SK-N-SH (cell line): ENCODE results near the gene PES1. TPM values are rescaled to one million over a fixed set of nuclear protein-coding genes. Genes with fewer than 3 reads are reported as not detected.

ENCODE experiments used
- CTCF ChIA-PET: fragments of 300-600, 350-600 bp; formaldehyde crosslinking; extraction: SDS; loops from one replicate; lab custom pipeline; 2021; lab: Yijun Ruan, JAX
- POLR2A ChIA-PET: fragments of 350-600 bp; sonication (Branson Sonifier 250); formaldehyde crosslinking; extraction: SDS; loops from one replicate; lab custom pipeline; 2020; ENCODE audit warnings: antibody characterized with exemption, inconsistent platforms; lab: Yijun Ruan, JAX
- DNase-seq: peaks from one replicate; pipeline ENCODE4 v3.0.0; 2012
- H2AFZ ChIP-seq: fragments of 200-600 bp; sonication (generic); 2 replicates; pipeline ENCODE4 v1.8.1; 2016; ENCODE audit warnings: antibody characterized with exemption, mild to moderate bottlenecking, low read depth
- H3F3A ChIP-seq: fragments of 200-600 bp; sonication (generic); replicated peaks from 2 replicates; pipeline ENCODE3; 2016; ENCODE audit warnings: antibody characterized with exemption, mild to moderate bottlenecking; ENCODE audit not compliant: insufficient read depth
- H3K27ac ChIP-seq, 2 experiments: fragments of 200-500 bp in 1 of 2; fragments of 200-600 bp in 1 of 2; sonication (Bioruptor generic) in 1 of 2; sonication (generic), shearing (Covaris generic) in 1 of 2; 2 replicates each; pipeline versions ENCODE4 v1.5.1 to v1.6.1; 2014 to 2016; ENCODE audit warnings: low read depth in 2 of 2, inconsistent platforms in 1 of 2, low read length in 1 of 2, mild to moderate bottlenecking in 1 of 2, mixed read lengths in 1 of 2
- H3K27me3 ChIP-seq: fragments of 200-600 bp; sonication (generic), shearing (Covaris generic); 2 replicates; pipeline ENCODE4 v1.6.1; 2016; ENCODE audit warnings: mixed run types; ENCODE audit not compliant: insufficient read depth
- H3K36me3 ChIP-seq, 2 experiments: fragments of 200-500 bp in 1 of 2; fragments of 200-600 bp in 1 of 2; sonication (Bioruptor generic) in 1 of 2; sonication (generic) in 1 of 2; replicated peaks in 1 of 2; 2 replicates each; pipeline versions ENCODE3 to v1.5.1; 2014 to 2016; ENCODE audit warnings: low read length in 1 of 2, mild to moderate bottlenecking in 1 of 2; ENCODE audit not compliant: insufficient read depth in 2 of 2, control insufficient read depth in 1 of 2
- H3K4me1 ChIP-seq, 2 experiments: fragments of 200-500 bp in 1 of 2; fragments of 200-600 bp in 1 of 2; sonication (Bioruptor generic) in 1 of 2; sonication (generic), shearing (Covaris generic) in 1 of 2; 2 replicates each; pipeline versions ENCODE4 v1.5.1 to v1.6.1; 2014 to 2016; ENCODE audit warnings: low read depth in 1 of 2, low read length in 1 of 2, mixed run types in 1 of 2; ENCODE audit not compliant: insufficient read depth in 2 of 2, control insufficient read depth in 1 of 2
- H3K4me2 ChIP-seq: fragments of 200-600 bp; sonication (generic), shearing (Covaris generic); 2 replicates; pipeline ENCODE4 v1.6.1; 2017; ENCODE audit warnings: mixed run types
- H3K4me3 ChIP-seq, 2 experiments: fragments of 200-500 bp in 1 of 2; fragments of 200-600 bp in 1 of 2; sonication (Bioruptor generic) in 1 of 2; sonication (generic), shearing (Covaris generic) in 1 of 2; 2 replicates each; pipeline versions ENCODE4 v1.5.1 to v1.8.1; 2014 to 2016; ENCODE audit warnings: low read depth in 2 of 2, inconsistent platforms in 1 of 2, low read length in 1 of 2, mild to moderate bottlenecking in 1 of 2, mixed read lengths in 1 of 2, moderate library complexity in 1 of 2
- H3K79me2 ChIP-seq: fragments of 200-600 bp; sonication (generic); 2 replicates; pipeline ENCODE4 v1.8.1; 2017; ENCODE audit warnings: mild to moderate bottlenecking; ENCODE audit not compliant: insufficient read depth
- H3K9ac ChIP-seq: fragments of 200-600 bp; sonication (generic); 2 replicates; pipeline ENCODE4 v1.6.1; 2017; ENCODE audit warnings: mixed run types
- H3K9me2 ChIP-seq: fragments of 200-600 bp; sonication (generic); 2 replicates; pipeline ENCODE4 v1.6.1; 2017; ENCODE audit warnings: mixed run types
- H3K9me3 ChIP-seq: fragments of 200-600 bp; sonication (generic); 2 replicates; pipeline ENCODE4 v1.6.1; 2017; ENCODE audit warnings: mixed run types, mild to moderate bottlenecking, moderate library complexity
- H4K20me1 ChIP-seq: fragments of 200-600 bp; sonication (generic); 2 replicates; pipeline ENCODE4 v1.6.1; 2017; ENCODE audit warnings: mild to moderate bottlenecking, mixed run types; ENCODE audit not compliant: insufficient read depth
- CHD2 ChIP-seq: fragments of 150-350 bp; IDR thresholded peaks from 2 replicates; pipeline ENCODE4 v1.6.1; 2018; ENCODE audit warnings: low read length; ENCODE audit not compliant: partially characterized antibody
- EZH2phosphoT487 ChIP-seq: fragments of 200-600 bp; sonication (generic); IDR thresholded peaks from 2 replicates; pipeline ENCODE4 v1.6.1; 2017; ENCODE audit warnings: low read depth, mixed run types, mild to moderate bottlenecking, antibody characterized with exemption, moderate library complexity, borderline replicate concordance
- FOXJ3 ChIP-seq: sonication (generic); formaldehyde crosslinking; IDR thresholded peaks from 2 replicates; pipeline ENCODE4 v1.5.1; 2020; ENCODE audit warnings: mild to moderate bottlenecking, missing genetic modification reagents
- GABPA ChIP-seq: IDR thresholded peaks from 2 replicates; pipeline ENCODE4 v1.4.0; 2012; ENCODE audit warnings: low read depth, mild to moderate bottlenecking
- GATA2 ChIP-seq: sonication (generic); formaldehyde crosslinking; IDR thresholded peaks from 2 replicates; pipeline ENCODE4 v1.5.0; 2020; ENCODE audit warnings: mild to moderate bottlenecking, missing genetic modification reagents
- IRF3 ChIP-seq: fragments of 150-350 bp; IDR thresholded peaks from 2 replicates; pipeline ENCODE4 v1.6.1; 2016; ENCODE audit warnings: mild to moderate bottlenecking, low read depth, low read length
- MXI1 ChIP-seq: IDR thresholded peaks from 2 replicates; pipeline ENCODE4 v1.6.1; 2012; ENCODE audit warnings: mild to moderate bottlenecking, low read depth, low read length, improper control_type of control experiment
- NFIC ChIP-seq: IDR thresholded peaks from 2 replicates; pipeline ENCODE4 v1.4.0; 2012; ENCODE audit warnings: borderline replicate concordance
- RCOR1 ChIP-seq: fragments of 150-350 bp; IDR thresholded peaks from 2 replicates; pipeline ENCODE4 v1.6.1; 2017; ENCODE audit warnings: antibody characterized with exemption, low read length
- RFX5 ChIP-seq: IDR thresholded peaks from 2 replicates; pipeline ENCODE4 v1.6.1; 2012; ENCODE audit warnings: mild to moderate bottlenecking, improper control_type of control experiment, low read length
- RXRA ChIP-seq: IDR thresholded peaks from 2 replicates; pipeline ENCODE4 v1.4.0; 2012; ENCODE audit warnings: low read depth, mild to moderate bottlenecking, borderline replicate concordance
- TCF12 ChIP-seq: IDR thresholded peaks from 2 replicates; pipeline ENCODE4 v1.4.0; 2012
- USF2 ChIP-seq: fragments of 150-350 bp; IDR thresholded peaks from 2 replicates; pipeline ENCODE4 v1.6.1; 2017; ENCODE audit warnings: antibody characterized with exemption, low read length, low read depth, borderline replicate concordance
- YY1 ChIP-seq: IDR thresholded peaks from 2 replicates; pipeline ENCODE4 v1.4.0; 2012; ENCODE audit warnings: low read depth, mild to moderate bottlenecking
- ZBTB33 ChIP-seq: IDR thresholded peaks from 2 replicates; pipeline ENCODE4 v1.4.0; 2012; ENCODE audit warnings: low read depth, borderline replicate concordance
- WGBS: methylation state at CpG from one replicate; pipeline ENCODE4 v1.1.6; 2017; ENCODE audit warnings: low lambda C conversion rate; 5-methylcytosine and 5-hydroxymethylcytosine counted together
- polyA plus RNA-seq, 3 experiments: library from polyadenylated mRNA; depleted of rRNA; stranded (reverse); fragments of >200 nt; gene quantifications; 2 replicates each; pipeline ENCODE4 v1.2.3, GENCODE V29; 2012
- TF ChIP-seq, protein P1 (sequence below): IDR thresholded peaks from 2 replicates; pipeline ENCODE4; 2012
- TF ChIP-seq, protein P2 (sequence below): IDR thresholded peaks from 2 replicates; pipeline ENCODE4 v1.6.1; 2012; ENCODE audit warnings: mild to moderate bottlenecking, low read depth, low read length, moderate library complexity

The PES1 gene
- polyA plus RNA-seq, 1 of the 3 experiments (the other 2 are of a cell fraction) = 109 TPM

- TF ChIP-seq USF2 = no peak
- no peak for TF ChIP-seq GATA2 (CRISPR knock-in tag)
- TF ChIP-seq GABPA = no peak
- TF ChIP-seq ZBTB33 = no peak
- TF ChIP-seq YY1 = no peak
- no peak for TF ChIP-seq RXRA
- TF ChIP-seq, protein P1, sequence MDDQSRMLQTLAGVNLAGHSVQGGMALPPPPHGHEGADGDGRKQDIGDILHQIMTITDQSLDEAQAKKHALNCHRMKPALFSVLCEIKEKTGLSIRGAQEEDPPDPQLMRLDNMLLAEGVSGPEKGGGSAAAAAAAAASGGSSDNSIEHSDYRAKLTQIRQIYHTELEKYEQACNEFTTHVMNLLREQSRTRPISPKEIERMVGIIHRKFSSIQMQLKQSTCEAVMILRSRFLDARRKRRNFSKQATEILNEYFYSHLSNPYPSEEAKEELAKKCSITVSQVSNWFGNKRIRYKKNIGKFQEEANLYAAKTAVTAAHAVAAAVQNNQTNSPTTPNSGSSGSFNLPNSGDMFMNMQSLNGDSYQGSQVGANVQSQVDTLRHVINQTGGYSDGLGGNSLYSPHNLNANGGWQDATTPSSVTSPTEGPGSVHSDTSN = no peak
- TF ChIP-seq TCF12 = no peak
- no peak for TF ChIP-seq IRF3
- TF ChIP-seq RCOR1 = no peak
Measured at GRCh38 chr22:30600921-30601320, 9.2 kb upstream of the PES1 start (continued).

DNA sequence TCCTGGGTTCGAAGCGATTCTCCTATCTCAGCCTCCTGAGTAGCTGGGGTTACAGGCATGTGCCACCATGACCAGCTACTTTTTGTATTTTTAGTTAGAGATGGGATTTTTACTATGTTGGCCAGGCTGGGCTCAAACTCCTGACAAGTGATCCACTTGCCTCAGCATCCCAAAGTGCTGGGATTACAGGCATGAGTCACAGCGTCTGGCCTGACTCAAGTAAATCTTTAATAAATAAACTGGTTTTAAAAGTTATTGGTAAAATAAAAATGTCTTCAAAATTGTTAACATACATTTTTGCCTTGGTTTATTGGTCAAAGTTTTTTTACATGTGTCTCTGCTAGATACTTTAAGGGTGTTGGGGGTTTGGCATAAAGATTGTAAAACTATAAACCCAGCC is 7.3 kb upstream of the PES1 start:
- Histone ChIP-seq H3K4me2 (no peak overlapping the region), H3K9me2 (no peaks in the 10 kb centered on the region), H3F3A (no peaks in the 10 kb centered on the region), H2AFZ (no peak overlapping the region), H3K79me2 (no peaks in the 10 kb centered on the region), H3K9me3 (no peaks in the 10 kb centered on the region), H4K20me1 (no peaks in the 10 kb centered on the region), H3K4me1 (no peaks in the 10 kb centered on the region), H3K27me3 (no peaks in the 10 kb centered on the region), H3K9ac (no peak overlapping the region), H3K4me3 (no peak overlapping the region), H3K27ac (no peak overlapping the region), H3K36me3 (no peaks in the 10 kb centered on the region)
- TF ChIP-seq EZH2phosphoT487 (no peak), RCOR1 (no peak), GATA2 (CRISPR knock-in tag) (no peak), MXI1 (no peak), RFX5 (no peak), YY1 (no peak), CHD2 (no peak), NFIC (no peak), USF2 (no peak), TCF12 (no peak), RXRA (no peak), FOXJ3 (CRISPR knock-in tag) (no peak)
- TF ChIP-seq, protein P2, sequence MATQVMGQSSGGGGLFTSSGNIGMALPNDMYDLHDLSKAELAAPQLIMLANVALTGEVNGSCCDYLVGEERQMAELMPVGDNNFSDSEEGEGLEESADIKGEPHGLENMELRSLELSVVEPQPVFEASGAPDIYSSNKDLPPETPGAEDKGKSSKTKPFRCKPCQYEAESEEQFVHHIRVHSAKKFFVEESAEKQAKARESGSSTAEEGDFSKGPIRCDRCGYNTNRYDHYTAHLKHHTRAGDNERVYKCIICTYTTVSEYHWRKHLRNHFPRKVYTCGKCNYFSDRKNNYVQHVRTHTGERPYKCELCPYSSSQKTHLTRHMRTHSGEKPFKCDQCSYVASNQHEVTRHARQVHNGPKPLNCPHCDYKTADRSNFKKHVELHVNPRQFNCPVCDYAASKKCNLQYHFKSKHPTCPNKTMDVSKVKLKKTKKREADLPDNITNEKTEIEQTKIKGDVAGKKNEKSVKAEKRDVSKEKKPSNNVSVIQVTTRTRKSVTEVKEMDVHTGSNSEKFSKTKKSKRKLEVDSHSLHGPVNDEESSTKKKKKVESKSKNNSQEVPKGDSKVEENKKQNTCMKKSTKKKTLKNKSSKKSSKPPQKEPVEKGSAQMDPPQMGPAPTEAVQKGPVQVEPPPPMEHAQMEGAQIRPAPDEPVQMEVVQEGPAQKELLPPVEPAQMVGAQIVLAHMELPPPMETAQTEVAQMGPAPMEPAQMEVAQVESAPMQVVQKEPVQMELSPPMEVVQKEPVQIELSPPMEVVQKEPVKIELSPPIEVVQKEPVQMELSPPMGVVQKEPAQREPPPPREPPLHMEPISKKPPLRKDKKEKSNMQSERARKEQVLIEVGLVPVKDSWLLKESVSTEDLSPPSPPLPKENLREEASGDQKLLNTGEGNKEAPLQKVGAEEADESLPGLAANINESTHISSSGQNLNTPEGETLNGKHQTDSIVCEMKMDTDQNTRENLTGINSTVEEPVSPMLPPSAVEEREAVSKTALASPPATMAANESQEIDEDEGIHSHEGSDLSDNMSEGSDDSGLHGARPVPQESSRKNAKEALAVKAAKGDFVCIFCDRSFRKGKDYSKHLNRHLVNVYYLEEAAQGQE = no peak
- ChIA-PET CTCF (no interaction called here), POLR2A (no interaction called here)
- 82% methylated on average over 3 of the region's 3 CpGs for WGBS
- DNase-seq = no peak
